HT1080 (cell line): ENCODE data around the gene SWAP70. TPM values are rescaled to one million over a fixed set of nuclear protein-coding genes. Genes with fewer than 3 reads are reported as not detected.

Source experiments
- total RNA-seq: library from RNA; depleted of rRNA; stranded (reverse); fragments of >200 nt; shearing (Covaris generic); gene quantifications from 2 replicates; pipeline ENCODE4 v1.2.3, GENCODE V29; 2014; rRNA removed

Gene SWAP70
- total RNA-seq, 1 experiment from 2014 or later: 20.4 TPM

Other genes with a start within 250 kb of the SWAP70 start
- gene ZNF143, start 203.1 kb upstream of the SWAP70 start, total RNA-seq: 22.6 and 31.6 TPM in 2 replicates
- gene WEE1, start 90.4 kb upstream of the SWAP70 start, total RNA-seq: 37.5 and 39.0 TPM in 2 replicates